Stimulated activated CD8-positive, alpha-beta memory T cell treated with anti-CD3 and anti-CD28 coated beads, Interleukin-4, amount 100 ng/mL, for 48 hours (primary cell): ENCODE data around the gene ICA1.
"Not testable (repeated sequence)": the region's sequence is repeated elsewhere in the genome, so short reads cannot be mapped to it uniquely, and the experiment has no call there.

Source experiments
- DNase-seq: peaks from one replicate; pipeline ENCODE4 v3.0.0-alpha.2; 2020

ICA1 gene

DNA sequence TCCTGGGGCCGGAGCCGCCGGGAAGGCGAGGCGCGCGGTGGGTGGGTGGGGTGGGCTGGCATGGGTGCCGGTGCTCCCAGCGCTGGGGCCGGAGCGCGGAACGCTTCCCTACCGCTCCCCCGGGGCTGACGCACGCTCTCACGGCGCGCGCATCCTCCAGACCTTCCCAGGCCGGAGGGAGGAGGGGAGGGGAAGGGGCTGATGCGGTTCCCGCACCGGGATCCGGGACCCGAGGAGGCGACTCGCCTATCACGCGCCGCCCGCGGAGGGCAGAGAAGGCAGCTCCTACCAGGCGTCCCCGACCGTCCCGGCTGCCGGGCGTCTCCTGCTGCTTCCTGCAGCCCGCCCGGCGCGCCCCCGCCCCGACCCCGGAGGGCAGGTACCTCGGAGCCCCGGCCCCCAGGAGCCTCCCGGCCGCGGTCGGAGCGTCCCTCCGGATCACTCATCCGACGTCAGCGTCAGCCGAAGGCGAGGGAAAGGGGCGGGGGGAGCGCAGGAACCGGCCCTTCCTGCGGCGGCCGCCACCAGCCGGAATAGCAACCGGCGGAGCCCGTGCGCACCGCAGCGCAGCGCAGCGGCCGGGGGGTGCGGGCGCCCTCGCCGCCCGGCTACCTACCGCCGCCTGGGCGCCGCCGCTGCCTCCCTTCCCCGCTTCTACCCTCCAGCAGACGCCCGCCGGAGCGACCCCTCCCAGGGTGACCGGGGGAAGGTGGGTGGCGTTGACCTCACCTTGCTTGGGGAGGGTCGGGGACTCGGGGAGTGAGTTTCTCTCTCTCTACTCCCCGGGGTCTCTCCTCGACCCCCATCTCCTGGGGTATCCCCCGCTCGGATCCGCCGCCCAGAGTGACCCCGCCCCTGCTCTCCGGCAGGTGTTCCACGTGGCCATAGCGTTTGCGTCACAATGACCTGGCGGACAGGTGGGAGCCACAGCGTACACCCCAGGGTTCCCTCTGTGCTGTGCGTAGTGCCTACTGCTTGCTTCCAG lies at the start of gene ICA1:
ICA1 (minus strand) TSS at position 457 of the 985 bp plus-strand sequence. CDS start 26,241 bp downstream, outside the sequence.
- peak; percentile 46 for DNase-seq

GRCh38 chr7:8310876-8311275 lies 48.9 kb upstream of the ICA1 start:
- no peak for DNase-seq

GRCh38 chr7:8305625-8306388 lies 43.8 kb upstream of the ICA1 start:
- DNase-seq, result no peak

DNA sequence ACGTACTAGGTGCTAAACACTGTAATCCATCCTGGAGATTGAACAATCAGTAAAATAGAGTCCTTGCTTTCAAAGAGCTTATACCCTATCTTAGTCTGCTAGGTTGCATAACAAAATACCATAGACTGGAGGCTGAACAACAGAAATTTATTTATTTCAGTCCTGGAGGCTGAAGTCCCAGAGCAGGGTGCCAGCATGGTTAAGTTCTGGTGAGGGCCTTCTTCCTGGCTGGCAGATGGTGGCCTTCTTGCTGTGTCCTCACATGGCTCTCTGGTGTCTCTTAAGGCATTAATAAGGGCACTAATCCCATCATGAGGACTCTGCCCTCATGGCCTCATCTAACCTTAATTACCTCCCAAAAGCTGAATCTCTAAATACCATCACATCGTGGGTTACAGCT lies 43.1 kb upstream of the ICA1 start:
- DNase-seq, result no peak

DNA sequence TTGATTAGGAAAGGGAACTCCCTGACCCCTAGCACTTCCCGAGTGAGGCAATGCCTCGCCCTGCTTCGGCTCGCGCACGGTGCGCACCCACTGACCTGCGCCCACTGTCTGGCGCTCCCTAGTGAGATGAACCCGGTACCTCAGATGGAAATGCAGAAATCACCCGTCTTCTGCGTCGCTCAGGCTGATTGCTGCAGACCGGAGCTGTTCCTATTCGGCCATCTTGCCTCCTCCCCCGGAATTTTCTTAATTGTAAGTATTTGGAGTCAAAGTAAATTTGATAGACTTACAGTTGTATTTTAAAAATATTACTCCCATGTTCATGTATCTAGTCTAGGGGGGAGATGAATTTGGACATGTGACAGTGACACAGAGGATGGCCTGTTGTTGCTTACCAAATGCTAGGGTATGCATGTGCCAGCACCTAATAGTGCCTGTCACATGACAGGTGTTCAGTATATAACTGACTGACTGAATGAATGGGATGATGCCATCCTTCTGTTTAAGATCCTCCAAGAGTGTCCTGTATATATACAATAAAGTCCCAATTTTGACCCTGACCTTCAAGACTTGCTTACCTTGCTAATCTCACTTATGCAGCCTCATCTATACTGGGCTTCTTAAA lies 42.0 kb upstream of the ICA1 start:
- no peak for DNase-seq

- not testable (repeated sequence) for DNase-seq
These were observed 35.1 kb upstream of the ICA1 start for GRCh38 chr7:8297023-8297422.

DNA sequence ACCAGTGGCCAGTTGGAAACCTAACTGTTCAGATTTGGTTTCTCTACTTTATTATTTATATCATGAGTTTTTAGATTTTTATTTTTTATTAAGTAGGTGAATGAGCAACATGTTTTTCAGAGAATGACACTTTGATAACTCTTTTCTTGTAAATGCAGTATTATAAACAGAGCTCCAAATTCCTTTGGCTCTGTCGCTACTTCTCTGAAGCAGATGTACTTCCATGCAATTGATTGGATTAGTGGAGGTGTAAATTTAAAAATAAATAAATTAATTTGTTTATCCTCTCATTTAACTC lies 34.3 kb upstream of the ICA1 start:
- no peak for DNase-seq

GRCh38 chr7:8295638-8296361 lies 33.8 kb upstream of the ICA1 start:
- DNase-seq, result peak; percentile 25

DNA sequence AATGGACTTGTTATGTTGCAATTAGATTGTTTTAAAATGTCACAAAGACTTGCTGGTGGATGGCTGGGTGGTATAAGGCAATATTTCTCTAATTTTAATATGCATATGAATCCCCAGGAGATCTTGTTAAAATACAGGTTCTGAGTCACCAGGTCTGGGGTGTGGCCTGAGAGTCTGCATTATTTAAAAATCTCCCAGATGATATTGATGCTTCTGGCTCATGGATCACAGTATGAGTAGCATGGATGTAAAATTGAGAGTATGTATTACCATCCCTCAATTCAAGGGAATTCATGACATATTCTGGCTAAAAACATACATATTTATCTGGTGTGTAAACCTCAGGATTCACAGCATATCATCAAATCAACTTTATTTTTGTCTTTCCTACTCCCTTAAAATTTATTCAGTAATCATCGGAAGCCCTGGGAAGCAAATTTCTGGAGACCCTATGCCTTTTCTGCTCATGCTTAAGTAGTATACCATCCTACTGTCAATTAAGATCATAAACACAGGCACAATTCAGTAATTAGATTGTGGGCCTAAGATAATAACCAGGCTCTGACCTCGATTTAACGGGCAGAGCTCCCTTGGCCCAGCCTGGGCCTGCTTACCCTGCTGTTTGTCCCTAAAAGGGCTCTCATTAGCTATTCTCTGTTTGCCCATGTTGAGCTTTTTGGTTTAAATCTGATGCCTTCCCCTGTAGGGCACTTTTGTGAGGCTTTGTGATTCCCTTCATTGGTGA lies 29.6 kb upstream of the ICA1 start:
- no peak for DNase-seq

- no peak for DNase-seq
These were observed 28.8 kb upstream of the ICA1 start for GRCh38 chr7:8290645-8291308.

- no peak for DNase-seq
These were observed 24.2 kb upstream of the ICA1 start for GRCh38 chr7:8286118-8286517.

DNA sequence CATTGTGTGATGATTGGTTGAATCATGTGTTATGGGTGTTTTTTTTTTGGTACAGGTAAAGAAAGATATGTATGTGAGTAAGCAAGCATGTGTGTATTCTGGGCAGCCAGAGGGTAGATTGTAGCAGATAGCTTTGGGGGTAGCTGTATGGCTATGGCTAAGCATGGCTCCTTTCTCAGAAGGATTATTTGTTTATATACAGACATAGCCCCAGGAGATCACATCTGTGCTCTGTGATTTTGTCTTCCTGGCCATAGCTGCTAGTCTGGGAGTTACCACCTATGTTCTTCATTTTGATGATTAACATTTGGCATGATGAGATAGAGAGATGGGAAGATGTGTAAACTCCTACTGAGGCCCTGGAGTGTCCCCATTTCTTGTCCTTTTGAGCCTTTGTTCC lies 23.2 kb upstream of the ICA1 start:
- no peak for DNase-seq

- DNase-seq, result no peak
These were observed 22.6 kb upstream of the ICA1 start for GRCh38 chr7:8284606-8285005.

GRCh38 chr7:8283968-8284367 lies 22.0 kb upstream of the ICA1 start:
- DNase-seq, result no peak

DNA sequence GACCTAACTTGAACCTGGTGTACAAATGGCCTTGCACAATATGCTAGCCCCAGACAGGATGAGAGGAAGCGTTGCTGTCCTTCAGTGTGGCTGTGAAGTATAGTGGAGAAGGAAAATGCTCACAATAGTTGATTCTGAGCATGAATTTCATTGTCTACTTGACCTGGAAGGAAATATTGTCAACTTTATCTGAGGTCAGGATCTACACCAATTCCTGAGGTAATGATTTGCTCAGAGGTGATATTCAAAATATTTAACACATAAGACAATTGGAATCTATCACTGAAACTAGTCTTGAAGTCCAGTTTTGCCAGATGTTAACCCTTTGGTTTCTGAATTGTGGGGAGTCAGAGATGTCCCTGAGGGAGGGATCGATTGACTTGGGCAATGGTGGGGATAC lies 20.9 kb upstream of the ICA1 start:
- no peak for DNase-seq

DNA sequence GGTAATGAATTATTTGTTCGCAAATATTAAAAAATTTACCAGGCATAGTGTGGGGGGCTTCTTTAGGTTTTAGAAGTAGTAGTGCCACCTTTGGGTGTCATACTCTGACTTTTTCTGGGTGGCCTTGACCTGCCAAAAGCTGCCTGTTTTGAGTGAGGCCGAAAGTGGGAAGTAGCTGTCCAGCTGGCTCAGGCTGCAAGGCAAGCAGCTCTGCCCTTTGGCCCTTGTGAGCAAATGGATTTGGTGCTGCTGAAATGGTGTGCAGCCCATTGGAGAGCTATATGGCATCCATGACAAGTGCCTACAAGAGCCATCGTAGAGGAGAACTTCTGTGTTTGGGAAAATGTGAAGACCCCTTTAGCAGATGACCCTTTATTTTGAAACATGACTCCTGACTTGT lies 20.2 kb upstream of the ICA1 start:
- no peak for DNase-seq

- DNase-seq, result no peak
These were observed 16.2 kb upstream of the ICA1 start for GRCh38 chr7:8278183-8278582.

- DNase-seq, result no peak
These were observed 15.5 kb upstream of the ICA1 start for GRCh38 chr7:8277394-8277982.

- no peak for DNase-seq
These were observed 12.6 kb upstream of the ICA1 start for GRCh38 chr7:8274589-8274988.

DNA sequence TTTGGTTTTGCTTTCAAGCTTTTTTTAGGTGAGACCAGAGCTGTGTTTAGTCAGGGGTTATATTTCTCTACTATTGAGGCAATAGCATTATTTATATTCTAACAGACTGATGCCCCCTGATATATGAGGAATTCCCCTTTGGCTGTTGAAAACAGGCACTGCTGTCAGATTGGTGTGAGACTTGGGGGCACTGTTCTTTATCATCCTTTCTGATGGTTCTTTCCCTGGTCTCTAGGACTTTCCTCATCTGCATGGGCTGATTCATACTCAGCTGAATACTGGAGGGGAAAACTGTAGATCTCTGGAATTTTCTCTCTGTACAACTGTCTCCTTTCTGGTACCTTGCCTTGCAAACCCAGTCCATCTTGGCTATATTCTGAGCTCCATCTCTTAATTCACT lies 10.0 kb upstream of the ICA1 start:
- no peak for DNase-seq

DNA sequence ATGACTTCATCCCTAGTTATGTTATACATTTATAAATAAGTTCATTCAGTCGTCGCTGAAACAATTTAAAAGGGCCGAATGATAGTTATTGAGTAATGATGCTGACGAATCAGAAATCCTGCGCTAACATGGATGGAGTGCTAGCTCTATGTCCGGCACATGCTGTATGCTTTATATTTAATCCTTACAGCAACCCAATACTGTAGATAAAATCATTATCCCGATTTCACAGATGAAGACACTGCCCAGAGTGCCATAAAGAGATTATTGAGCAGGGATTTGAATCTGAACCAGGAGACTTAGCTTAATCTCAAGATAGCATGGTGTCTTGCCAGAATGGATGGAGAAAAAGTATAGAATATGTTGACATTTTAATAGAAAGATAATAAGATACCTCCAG lies 1.1 kb upstream of the ICA1 start:
- DNase-seq, result no peak
